ENCODE measurements around the gene DHDH. TPM values are rescaled to one million over a fixed set of nuclear protein-coding genes. Genes with fewer than 3 reads are reported as not detected.

The DHDH gene
- total and polyA plus RNA-seq, 2 experiments from 2014 or later: 0.69 to 4.7 TPM

DNA sequence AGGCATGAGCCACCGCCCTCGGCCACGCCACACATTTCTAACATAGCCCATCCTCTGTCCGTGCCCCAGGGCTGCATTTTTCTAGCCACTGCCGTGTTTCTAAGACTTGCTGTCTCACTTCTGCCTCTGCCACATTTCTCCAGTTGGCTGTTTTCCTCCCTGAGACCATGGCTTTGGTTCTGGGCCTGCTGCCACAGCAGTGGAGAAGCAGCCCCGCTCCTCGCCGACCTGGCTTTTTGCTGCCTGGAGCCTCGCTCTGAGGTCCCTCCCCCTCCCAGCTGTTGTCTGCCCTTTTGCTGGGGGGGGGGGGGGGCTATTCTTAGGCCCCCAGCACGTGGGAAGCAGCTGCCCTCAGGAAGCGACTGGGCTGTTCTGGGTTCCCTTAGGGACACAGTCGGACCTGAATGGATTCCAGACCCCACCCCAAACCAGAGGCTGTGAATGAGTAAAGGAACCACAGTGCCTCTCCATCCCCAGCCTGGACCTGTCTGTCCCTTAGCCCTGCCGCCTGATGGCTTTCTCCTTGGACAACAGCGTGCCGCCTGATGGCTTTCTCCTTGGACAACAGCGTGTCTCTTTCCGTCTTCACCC is 56.3 kb downstream of the DHDH start:
- Mint-ChIP-seq H3K4me3 (no peak overlapping the region; the same call in 2 of the 3 replicates), H3K27ac (no peak overlapping the region), H3K36me3 (ENCODE audit: low read depth) (peaks cover 46% of the 10 kb centered on the region), H3K27me3 (ENCODE audit: insufficient read depth, low read depth, poor library complexity) (peaks cover 11% of the 10 kb centered on the region), H3K9me3 (no peaks in the 10 kb centered on the region), H3K4me1 (peaks cover 19% of the 10 kb centered on the region)
- Histone ChIP-seq H3K79me2 (replicated peaks; ENCODE audit: insufficient read depth) (peaks cover 25% of the 10 kb centered on the region), H3K4me3 (no peak overlapping the region), H3K27me3 (ENCODE audit: insufficient read depth) (no peaks in the 10 kb centered on the region), H3K4me1 (ENCODE audit: insufficient read depth) (peaks cover 10% of the 10 kb centered on the region; the same call in 1 of the 2 replicates), H4K20me1 (replicated peaks; ENCODE audit: insufficient read depth) (peaks cover 6% of the 10 kb centered on the region), H3K27ac (ENCODE audit: low read depth) (no peak overlapping the region), H3F3A (replicated peaks; ENCODE audit: low read depth) (0 out of 2 replicates have a peak, but pooled peaks cover 3% of the 10 kb centered on the region), H3K4me2 (no peak overlapping the region), H3K36me3 (ENCODE audit: insufficient read depth) (peaks cover 6% of the 10 kb centered on the region), H3K9me2 (ENCODE audit: insufficient read depth) (no peaks in the 10 kb centered on the region), H2AFZ (no peak overlapping the region)
- DNase-seq (ENCODE audit: low spot score) (no peak), ATAC-seq (no peak)
- TF ChIP-seq STAT1 (IDR thresholded peaks at IDR 0.05; ENCODE audit: unreplicated experiment) (no peak), ZNF331 (CRISPR knock-in tag; IDR thresholded peaks at IDR 0.05; ENCODE audit: low read depth) (no peak), CREB1 (CRISPR knock-in tag; IDR thresholded peaks at IDR 0.05; ENCODE audit: low read depth) (no peak), JUNB (IDR thresholded peaks at IDR 0.05; ENCODE audit: unreplicated experiment) (no peak), EZH2phosphoT487 (IDR thresholded peaks at IDR 0.05; ENCODE audit: unreplicated experiment) (no peak), POLR2AphosphoS5 (IDR thresholded peaks at IDR 0.05; ENCODE audit: low read depth) (no peak), ZNF114 (CRISPR knock-in tag; IDR thresholded peaks at IDR 0.05) (no peak), NANOG (IDR thresholded peaks at IDR 0.05; ENCODE audit: borderline replicate concordance) (no peak), EZH2 (IDR thresholded peaks at IDR 0.05; ENCODE audit: low read depth, unreplicated experiment) (no peak)
- TF ChIP-seq, protein P1, sequence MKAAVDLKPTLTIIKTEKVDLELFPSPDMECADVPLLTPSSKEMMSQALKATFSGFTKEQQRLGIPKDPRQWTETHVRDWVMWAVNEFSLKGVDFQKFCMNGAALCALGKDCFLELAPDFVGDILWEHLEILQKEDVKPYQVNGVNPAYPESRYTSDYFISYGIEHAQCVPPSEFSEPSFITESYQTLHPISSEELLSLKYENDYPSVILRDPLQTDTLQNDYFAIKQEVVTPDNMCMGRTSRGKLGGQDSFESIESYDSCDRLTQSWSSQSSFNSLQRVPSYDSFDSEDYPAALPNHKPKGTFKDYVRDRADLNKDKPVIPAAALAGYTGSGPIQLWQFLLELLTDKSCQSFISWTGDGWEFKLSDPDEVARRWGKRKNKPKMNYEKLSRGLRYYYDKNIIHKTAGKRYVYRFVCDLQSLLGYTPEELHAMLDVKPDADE (IDR thresholded peaks at IDR 0.05): no peak
- TF ChIP-seq, protein P2, sequence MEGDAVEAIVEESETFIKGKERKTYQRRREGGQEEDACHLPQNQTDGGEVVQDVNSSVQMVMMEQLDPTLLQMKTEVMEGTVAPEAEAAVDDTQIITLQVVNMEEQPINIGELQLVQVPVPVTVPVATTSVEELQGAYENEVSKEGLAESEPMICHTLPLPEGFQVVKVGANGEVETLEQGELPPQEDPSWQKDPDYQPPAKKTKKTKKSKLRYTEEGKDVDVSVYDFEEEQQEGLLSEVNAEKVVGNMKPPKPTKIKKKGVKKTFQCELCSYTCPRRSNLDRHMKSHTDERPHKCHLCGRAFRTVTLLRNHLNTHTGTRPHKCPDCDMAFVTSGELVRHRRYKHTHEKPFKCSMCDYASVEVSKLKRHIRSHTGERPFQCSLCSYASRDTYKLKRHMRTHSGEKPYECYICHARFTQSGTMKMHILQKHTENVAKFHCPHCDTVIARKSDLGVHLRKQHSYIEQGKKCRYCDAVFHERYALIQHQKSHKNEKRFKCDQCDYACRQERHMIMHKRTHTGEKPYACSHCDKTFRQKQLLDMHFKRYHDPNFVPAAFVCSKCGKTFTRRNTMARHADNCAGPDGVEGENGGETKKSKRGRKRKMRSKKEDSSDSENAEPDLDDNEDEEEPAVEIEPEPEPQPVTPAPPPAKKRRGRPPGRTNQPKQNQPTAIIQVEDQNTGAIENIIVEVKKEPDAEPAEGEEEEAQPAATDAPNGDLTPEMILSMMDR (conservative IDR thresholded peaks at IDR 0.05; ENCODE audit: low read depth in 2 of 2): no peak
- TF ChIP-seq, protein P3, sequence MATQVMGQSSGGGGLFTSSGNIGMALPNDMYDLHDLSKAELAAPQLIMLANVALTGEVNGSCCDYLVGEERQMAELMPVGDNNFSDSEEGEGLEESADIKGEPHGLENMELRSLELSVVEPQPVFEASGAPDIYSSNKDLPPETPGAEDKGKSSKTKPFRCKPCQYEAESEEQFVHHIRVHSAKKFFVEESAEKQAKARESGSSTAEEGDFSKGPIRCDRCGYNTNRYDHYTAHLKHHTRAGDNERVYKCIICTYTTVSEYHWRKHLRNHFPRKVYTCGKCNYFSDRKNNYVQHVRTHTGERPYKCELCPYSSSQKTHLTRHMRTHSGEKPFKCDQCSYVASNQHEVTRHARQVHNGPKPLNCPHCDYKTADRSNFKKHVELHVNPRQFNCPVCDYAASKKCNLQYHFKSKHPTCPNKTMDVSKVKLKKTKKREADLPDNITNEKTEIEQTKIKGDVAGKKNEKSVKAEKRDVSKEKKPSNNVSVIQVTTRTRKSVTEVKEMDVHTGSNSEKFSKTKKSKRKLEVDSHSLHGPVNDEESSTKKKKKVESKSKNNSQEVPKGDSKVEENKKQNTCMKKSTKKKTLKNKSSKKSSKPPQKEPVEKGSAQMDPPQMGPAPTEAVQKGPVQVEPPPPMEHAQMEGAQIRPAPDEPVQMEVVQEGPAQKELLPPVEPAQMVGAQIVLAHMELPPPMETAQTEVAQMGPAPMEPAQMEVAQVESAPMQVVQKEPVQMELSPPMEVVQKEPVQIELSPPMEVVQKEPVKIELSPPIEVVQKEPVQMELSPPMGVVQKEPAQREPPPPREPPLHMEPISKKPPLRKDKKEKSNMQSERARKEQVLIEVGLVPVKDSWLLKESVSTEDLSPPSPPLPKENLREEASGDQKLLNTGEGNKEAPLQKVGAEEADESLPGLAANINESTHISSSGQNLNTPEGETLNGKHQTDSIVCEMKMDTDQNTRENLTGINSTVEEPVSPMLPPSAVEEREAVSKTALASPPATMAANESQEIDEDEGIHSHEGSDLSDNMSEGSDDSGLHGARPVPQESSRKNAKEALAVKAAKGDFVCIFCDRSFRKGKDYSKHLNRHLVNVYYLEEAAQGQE (IDR thresholded peaks at IDR 0.05; ENCODE audit: unreplicated experiment): no peak
- TF ChIP-seq, protein P4, sequence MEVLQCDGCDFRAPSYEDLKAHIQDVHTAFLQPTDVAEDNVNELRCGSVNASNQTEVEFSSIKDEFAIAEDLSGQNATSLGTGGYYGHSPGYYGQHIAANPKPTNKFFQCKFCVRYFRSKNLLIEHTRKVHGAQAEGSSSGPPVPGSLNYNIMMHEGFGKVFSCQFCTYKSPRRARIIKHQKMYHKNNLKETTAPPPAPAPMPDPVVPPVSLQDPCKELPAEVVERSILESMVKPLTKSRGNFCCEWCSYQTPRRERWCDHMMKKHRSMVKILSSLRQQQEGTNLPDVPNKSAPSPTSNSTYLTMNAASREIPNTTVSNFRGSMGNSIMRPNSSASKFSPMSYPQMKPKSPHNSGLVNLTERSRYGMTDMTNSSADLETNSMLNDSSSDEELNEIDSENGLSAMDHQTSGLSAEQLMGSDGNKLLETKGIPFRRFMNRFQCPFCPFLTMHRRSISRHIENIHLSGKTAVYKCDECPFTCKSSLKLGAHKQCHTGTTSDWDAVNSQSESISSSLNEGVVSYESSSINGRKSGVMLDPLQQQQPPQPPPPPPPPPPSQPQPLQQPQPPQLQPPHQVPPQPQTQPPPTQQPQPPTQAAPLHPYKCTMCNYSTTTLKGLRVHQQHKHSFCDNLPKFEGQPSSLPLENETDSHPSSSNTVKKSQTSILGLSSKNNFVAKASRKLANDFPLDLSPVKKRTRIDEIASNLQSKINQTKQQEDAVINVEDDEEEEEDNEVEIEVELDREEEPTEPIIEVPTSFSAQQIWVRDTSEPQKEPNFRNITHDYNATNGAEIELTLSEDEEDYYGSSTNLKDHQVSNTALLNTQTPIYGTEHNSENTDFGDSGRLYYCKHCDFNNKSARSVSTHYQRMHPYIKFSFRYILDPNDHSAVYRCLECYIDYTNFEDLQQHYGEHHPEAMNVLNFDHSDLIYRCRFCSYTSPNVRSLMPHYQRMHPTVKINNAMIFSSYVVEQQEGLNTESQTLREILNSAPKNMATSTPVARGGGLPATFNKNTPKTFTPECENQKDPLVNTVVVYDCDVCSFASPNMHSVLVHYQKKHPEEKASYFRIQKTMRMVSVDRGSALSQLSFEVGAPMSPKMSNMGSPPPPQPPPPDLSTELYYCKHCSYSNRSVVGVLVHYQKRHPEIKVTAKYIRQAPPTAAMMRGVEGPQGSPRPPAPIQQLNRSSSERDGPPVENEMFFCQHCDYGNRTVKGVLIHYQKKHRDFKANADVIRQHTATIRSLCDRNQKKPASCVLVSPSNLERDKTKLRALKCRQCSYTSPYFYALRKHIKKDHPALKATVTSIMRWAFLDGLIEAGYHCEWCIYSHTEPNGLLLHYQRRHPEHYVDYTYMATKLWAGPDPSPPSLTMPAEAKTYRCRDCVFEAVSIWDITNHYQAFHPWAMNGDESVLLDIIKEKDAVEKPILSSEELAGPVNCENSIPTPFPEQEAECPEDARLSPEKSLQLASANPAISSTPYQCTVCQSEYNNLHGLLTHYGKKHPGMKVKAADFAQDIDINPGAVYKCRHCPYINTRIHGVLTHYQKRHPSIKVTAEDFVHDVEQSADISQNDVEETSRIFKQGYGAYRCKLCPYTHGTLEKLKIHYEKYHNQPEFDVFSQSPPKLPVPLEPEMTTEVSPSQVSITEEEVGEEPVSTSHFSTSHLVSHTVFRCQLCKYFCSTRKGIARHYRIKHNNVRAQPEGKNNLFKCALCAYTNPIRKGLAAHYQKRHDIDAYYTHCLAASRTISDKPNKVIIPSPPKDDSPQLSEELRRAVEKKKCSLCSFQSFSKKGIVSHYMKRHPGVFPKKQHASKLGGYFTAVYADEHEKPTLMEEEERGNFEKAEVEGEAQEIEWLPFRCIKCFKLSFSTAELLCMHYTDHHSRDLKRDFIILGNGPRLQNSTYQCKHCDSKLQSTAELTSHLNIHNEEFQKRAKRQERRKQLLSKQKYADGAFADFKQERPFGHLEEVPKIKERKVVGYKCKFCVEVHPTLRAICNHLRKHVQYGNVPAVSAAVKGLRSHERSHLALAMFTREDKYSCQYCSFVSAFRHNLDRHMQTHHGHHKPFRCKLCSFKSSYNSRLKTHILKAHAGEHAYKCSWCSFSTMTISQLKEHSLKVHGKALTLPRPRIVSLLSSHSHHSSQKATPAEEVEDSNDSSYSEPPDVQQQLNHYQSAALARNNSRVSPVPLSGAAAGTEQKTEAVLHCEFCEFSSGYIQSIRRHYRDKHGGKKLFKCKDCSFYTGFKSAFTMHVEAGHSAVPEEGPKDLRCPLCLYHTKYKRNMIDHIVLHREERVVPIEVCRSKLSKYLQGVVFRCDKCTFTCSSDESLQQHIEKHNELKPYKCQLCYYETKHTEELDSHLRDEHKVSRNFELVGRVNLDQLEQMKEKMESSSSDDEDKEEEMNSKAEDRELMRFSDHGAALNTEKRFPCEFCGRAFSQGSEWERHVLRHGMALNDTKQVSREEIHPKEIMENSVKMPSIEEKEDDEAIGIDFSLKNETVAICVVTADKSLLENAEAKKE (CRISPR knock-in tag; IDR thresholded peaks at IDR 0.05): no peak

Data from GM23338 (cell line).